Measurements from ENCODE around the gene CDC42EP2. TPM values are rescaled to one million over a fixed set of nuclear protein-coding genes. Genes with fewer than 3 reads are reported as not detected.
"Not testable (repeated sequence)": the region's sequence is repeated elsewhere in the genome, so short reads cannot be mapped to it uniquely, and the experiment has no call there.

CDC42EP2 gene
- total RNA-seq, 1 donor from 2014 or later = 0.92 TPM

DNA sequence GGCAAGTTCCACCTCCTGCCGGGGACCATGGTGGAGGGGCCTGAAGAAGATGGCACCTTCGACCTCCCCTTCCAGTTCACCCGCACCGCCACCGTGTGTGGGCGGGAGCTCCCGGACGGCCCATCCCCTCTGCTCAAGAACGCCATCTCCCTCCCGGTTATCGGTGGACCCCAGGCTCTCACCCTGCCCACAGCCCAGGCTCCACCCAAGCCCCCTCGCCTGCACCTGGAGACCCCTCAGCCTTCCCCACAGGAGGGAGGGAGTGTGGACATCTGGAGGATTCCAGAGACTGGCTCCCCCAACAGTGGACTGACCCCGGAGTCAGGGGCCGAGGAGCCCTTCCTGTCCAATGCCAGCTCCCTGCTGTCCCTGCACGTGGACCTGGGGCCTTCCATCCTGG is 6.4 kb downstream of the CDC42EP2 start:
- ATAC-seq = no peak

DNA sequence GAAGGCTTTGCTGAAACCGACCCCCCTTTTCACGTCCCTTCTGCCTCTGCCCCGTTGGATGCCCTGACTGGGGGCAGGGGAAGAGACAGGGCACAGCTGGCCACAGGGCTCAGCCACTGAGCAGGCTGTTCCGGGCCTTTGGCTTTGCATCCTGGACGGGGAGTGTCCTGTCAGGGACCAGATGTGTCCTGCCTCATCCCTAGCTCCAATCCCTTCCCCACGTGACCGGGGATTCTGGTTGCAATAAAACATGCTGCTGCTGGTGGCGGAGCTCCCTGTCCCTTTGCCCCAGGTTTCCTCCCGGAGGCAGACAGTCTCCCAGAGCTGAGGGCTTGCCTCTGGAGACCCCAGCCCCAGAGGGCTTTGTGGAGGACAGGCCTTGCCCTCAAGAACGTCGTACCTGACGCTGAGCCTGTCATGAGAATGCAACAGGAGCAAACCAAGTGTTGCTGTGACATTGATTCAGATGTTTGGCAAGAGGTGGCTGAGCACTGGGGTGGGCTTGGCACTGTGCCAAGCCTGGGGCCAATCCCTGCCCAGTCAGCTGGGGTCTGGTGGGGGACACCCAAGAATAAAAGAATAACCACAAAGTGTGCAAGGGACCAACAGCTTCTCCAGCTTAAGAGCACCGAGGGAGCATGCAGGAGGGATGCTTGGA is 7.3 kb downstream of the CDC42EP2 start:
- no peak for ATAC-seq

DNA sequence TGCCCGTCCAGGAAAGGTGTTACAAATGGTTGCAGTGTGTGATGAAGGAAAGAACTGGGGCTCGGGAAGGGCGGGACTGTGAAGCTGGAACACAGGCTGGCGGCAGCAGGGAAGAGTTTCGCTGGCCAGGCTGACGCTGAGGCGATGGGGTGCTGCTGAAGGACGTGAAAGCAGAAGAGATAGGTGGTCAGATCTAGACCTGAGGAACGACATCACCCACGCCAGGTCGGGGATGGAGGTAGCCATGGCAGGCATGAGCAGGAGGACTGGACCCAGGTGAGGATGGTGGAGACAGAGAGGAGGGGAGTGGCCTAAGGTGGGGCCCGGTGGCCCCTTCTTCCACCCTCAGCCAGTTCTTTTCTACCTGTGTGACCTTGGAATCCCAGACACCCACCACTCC is 9.1 kb downstream of the CDC42EP2 start:
- peak; percentile 10 for ATAC-seq

DNA sequence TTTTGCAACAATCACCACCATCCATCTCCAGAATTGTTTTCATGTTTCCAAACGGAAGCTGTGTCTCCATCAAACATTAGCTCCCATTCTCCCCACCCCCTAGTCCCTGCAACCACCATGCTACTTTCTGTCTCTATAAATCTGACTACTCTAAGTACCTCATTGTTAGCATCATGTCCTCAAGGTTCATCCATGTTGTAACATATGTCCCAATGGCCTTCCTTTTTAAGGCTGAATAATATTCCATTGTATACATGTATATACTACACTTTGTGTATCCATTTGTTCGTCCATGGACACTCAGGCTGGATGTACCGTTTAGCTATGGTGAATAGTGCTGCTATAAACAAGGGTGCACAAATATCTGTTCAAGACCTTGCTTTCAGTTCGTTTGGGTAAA is 10.8 kb downstream of the CDC42EP2 start:
- ATAC-seq = no peak

DNA sequence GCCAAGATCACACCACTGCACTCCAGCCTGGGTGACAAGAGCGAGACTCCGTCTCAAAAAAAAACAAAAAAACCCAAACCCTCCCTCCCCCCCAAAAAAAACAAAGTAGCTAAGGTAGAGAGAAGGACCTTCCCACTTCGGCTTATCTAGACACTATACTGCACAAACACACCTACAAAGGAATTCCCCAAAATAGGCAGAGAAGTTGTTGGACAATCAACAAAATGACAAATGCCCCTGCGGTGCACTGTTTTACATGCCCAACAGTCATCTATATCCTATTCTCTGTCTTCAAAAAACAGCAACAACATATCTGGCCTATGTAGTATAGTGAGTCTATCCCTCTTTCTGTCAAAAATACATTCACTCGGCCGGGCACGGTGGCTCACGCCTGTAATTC is 12.4 kb downstream of the CDC42EP2 start:
- no peak for ATAC-seq

DNA sequence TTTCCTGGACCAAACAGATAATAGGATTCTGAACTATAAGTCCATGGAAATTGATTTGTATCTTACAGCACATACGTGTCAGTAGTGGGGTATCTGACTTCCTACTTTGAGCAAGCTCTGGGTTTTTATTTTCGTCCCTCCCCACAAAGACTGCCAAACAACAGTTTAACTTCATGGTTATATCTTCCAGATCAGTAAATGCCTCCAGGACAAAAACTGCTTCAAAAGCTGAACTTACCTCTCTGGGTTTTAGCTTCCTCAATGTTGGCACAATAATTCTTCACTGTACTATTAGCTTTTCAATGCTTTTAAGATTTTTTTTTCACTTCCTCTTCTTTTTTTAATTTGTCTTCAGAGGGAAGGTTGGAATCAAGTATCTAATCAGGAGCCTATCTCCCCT is 14.8 kb downstream of the CDC42EP2 start:
- ATAC-seq = no peak

DNA sequence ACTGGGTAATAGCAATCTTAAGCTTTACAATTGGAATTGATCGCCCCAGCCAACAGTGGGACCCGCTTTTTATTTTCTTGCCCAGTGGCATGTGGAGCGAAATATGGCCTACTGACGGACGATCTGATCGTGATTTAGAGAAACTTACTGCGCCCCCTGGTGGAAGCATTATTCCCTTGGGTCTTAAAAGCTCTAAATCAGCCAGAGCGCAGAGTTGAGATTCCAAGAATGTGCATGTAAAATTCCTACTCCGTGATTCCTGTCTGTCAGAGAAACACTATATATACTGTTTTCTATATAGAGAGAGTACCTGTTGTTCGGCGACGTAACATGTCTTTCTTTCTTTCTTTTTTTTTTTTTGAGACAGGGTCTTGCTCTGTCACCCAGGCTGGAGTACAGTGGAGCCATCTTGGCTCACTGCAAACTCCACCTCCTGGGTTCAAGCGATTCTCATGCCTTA is 15.3 kb downstream of the CDC42EP2 start:
- peak; percentile 40 for ATAC-seq

DNA sequence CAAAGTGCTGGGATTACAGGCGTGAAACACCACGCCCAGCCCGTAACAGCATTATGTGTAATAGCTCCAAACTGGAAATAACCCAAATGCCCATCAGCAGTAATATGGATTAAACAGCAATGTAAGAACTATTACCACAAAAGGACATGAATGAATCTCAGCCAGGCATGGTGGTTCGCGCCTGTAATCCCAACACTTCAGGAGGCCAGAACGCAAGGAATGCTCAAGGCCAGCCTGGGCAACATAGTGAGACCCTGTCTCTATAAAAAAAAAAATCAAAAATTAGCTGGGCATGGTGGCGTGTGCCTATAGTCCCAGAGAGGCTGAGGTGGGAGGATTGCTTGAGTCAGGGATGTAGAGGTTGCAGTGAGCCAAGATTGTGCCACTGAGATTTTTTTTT is 15.9 kb downstream of the CDC42EP2 start:
- no peak for ATAC-seq

DNA sequence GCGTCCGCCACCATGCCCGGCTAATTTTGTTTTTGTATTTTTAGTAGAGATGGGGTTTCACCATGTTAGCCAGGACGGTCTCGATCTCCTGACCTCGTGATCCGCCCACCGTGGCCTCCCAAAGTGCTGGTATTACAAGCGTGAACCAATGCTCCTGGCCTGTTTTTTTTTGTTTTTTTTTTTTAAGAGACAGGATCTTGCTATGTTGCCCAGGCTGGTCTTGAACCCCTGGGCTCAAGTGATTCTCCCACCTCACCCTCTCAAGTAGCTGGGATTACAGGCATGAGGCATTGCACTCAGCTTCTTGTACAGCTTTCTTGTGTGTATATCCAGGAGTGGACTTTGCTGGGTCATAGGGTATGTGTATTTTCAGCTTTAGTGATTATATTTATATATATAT is 17.9 kb downstream of the CDC42EP2 start:
- ATAC-seq = not testable (repeated sequence)

DNA sequence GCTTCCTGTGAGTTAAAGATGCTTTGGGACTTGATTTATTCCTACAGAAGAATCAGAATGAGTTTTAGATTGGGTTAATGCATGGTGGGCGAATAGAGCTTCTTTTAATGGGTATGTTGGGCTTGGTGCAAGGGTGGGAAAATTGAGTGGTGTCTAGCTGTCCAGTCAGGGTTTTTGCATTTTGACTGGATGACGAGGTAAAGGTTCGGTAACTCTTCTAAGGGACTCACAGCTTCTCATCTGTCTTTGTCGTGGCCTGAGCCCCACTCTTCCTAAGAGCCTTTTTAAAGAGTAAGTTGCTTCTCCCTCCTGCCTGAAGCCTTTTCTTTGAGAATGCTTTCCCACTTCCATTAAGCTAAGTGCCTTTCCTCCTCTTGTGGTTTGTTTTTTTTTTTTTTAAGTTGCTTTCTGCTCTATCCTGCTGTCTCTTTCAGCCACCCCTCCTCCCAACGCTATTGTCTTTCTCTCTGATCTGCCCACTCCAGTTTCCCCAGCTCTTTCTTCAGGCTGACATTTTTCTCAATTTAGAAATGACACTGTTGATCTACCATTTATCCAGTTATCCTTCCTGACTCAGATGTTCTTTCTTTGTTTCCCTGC is 20.1 kb downstream of the CDC42EP2 start:
- ATAC-seq = no peak

DNA sequence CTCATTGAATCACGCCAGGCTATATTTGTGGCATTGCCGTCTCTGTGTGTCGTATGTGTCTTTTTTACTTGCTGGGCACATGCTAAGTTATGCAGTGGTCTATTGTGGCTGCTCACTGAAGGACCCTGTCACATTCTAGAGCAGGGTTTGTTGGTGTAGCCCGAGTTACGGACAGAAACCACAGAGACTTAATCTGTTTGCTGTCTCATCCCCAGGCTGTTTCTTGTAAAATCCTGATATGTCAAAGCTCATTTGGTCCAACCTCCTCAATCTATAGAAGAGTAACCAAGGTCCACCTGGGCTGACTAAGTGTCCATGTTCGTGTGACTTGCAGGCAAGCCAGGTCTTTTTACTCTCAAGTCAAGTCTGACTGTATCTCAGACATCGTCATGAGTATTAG is 24.0 kb downstream of the CDC42EP2 start:
- no peak for ATAC-seq

DNA sequence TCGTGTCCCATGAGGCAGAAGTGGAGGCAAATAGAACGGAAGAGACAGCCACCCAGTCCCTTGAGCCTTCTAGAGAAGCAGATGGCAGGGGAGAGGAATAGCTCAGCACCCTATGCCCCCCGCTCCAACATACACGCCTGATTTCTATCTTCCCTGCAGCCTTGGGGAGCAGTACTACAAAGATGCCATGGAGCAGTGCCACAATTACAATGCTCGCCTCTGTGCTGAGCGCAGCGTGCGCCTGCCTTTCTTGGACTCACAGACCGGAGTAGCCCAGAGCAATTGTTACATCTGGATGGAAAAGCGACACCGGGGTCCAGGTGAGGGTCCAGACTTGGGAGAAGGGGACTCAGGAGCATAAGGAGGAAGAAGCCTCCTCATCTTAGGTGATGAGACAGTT is 25.6 kb downstream of the CDC42EP2 start:
- ATAC-seq = no peak

DNA sequence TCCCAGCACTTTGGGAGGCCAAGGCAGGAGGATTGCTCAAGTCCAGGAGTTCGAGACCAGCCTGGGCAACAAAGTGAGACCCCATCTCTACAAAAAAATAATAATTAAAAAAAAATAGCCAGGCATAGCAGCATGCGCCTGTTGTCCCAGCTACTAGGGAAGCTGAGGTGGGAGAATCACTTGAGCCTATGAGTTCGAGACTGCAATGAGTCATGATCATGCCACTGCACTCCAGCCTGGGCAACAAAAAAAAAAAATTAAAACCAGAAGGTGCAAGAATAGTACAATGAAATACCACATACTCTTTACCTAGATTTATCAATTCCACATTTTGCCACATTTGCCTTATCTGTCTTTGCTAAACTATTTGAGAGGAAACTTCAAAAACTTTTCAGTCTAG is 27.2 kb downstream of the CDC42EP2 start:
- ATAC-seq = no peak

DNA sequence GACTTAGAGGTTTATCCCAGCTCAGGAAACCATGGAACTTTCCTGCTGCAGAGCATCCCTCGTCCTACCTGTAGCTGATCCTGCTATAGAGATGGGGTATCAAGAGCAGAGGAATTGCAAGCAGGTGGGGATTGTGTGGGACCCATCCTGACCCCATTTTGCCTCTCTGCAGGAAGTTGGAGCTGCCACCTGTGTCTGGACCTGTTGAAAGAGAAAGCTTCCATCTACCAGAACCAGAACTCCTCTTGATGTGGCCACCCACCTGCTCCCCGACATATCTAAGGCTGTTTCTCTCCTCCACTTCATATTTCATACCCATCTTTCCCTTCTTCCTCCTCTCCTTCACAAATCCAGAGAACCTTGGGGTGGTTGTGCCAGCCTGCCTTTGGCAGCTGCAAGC is 36.8 kb downstream of the CDC42EP2 start:
- ATAC-seq = no peak

DNA sequence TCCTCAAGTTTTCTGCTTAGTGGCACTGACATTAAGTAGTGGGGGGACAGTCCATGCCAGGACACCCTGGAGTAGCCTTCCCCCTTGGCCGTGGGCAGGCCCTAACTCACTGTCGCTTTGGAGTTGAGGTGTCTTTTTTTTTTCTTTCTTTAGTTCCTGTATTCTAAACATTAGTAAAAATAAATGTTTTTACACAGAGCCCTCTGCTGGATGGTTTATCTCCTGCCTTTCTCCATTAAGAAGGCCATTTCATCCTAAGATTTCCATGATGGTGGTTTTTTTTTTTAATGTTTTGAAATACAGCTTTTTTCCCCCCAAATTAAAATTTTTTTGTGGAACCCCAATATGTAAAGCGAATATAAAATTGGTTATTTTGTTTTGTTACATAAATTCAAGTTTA is 38.1 kb downstream of the CDC42EP2 start:
- ATAC-seq = no peak

DNA sequence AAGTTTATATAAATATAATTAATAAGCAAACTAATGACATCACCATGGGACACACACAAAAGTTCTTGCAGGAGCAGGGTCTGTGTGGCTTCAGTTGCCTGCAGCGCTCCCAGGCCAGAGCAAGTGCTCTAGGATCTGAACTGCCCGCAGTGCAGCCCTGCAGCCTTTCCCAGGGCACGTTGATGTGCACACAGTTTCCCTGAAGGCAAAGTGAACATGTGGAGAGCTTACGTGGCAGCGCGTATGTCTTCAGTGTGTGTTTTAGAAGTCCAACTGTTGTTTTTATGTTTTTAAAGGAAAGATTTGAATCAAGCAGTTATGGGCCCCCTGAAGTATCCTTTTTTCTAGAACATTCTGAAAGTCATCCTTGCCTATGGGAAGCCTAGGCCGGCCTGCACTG is 38.7 kb downstream of the CDC42EP2 start:
- no peak for ATAC-seq

DNA sequence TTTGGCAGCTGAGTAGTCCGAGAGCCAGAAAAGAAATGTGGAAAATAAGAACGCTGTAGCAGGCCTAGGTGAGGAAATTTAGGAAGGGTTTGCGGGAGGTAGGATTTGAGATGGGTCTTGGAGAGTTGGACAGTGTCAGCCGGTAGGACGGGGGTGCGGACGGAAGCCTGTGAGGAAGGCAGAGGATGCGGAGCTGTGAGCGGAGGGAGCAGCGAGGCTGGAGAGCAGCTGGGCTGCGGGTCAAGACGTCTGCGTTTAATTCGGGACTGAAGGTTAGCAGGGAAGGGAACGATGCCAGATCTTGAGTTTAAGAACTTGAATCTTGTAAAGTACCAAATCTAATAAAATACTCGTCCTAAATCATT is 39.2 kb downstream of the CDC42EP2 start:
- ATAC-seq = no peak

DNA sequence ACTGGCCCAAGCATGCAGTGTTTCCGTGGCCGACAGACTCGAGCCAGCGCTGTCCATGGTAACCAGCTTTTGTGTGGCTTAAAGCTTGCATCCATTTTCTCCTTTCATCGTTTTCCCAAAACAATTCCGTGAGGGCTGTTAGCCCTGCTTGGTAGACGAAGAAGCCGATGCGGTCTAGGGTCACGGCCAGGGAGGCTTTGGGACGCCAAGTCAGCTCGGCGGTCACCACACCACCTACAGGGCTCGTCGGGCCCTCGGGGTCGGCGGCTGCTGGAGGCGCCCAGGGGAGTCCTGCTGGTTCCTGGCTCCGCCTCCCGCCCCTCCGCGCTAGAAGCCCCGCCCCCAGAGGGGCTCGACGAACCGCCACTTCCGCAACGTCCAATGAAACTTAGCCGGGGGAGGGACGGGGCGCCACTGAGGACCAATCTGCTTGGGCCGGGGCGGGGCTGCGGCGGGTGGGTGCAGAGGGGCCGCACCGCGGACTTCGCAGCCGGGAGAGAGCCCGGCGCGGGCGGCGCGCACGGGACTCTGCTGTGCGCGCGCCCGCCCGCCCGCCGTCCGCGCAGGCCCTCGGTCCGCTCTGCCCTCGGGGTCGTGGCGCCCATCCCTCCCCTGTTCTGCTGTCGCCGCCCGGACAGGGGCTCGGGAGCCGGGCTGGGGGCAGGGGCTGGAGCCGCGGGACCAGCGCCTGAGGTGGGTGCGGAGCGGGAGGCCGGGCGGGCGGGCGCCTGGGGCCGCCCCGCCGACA is 39.8 kb downstream of the CDC42EP2 start, which contains the start of gene TIGD3:
TSS of gene TIGD3 (plus strand) at position 487 of the 748 bp plus-strand sequence. CDS start 1,058 bp downstream, outside the sequence.
- peak; percentile 92 for ATAC-seq

DNA sequence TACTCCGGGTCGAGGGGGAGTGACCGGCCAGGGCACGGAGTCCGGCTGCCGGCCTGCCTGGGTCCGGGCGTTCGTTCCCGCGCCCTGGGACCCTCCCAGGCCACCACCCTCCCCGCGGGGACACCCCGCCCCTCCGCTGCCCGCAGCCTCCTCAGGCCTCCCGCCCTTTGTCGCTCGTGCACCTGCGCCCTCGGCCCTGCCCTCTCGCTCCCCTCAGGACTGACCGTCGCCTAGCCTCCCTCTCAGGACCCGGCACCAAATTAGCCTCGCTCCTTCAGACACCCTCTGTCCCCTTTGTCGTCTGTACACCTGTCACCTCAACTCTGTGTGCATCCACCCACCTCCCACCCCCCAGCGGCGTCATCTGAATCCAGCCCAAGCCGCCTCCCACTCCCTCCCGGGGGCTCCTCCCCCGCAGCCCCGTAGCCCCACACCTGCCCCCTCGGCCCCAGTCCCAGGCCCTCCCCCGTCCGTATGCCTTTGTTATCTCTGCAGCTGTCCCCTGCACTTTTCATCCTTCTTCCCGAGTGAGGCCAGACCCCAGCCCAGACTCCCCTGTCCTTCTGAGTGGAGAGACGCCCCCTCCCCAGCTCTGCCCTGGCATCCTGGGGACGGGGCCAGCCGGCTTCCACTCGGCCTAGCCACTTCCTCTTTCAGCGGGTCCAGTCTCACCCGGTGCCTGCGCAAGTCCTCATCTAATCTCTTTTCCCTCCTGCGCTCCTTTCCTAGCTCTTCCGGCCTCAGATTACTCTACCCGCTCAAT is 40.5 kb downstream of the CDC42EP2 start:
- ATAC-seq = peak; percentile 16

DNA sequence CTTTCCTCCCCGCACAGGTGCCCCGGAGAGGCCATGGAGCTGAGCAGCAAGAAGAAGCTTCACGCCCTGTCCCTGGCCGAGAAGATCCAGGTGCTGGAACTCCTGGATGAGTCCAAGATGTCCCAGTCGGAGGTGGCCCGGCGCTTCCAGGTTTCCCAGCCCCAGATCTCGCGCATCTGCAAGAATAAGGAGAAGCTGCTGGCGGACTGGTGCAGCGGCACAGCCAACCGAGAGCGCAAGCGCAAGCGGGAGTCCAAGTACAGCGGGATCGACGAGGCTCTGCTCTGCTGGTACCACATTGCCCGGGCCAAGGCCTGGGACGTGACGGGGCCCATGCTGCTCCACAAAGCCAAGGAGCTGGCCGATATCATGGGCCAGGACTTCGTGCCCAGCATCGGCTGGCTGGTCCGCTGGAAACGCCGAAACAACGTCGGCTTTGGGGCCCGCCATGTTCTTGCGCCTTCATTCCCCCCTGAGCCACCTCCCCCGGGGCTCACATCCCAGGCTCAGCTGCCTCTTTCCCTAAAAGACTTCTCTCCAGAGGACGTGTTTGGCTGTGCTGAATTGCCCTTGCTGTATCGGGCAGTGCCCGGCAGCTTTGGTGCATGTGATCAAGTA is 41.2 kb downstream of the CDC42EP2 start:
- peak; percentile 7 for ATAC-seq

DNA sequence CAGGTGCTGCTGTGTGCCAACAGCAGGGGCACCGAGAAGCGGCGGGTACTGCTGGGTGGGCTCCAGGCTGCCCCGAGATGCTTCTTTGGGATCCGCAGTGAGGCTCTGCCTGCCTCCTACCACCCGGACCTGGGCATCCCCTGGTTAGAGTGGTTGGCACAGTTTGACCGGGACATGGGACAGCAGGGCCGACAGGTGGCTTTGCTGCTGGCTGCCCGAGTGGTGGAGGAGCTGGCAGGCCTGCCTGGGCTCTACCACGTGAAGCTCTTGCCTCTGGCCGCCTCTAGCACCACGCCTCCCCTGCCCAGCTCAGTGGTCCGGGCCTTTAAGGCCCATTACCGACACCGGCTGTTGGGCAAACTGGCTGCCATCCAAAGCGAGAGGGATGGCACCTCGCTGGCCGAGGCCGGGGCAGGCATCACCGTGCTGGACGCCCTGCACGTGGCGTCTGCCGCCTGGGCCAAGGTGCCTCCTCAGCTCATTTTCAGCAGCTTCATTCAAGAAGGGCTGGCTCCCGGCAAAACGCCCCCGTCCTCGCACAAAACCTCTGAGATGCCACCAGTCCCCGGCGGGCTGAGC is 41.8 kb downstream of the CDC42EP2 start:
- no peak for ATAC-seq

DNA sequence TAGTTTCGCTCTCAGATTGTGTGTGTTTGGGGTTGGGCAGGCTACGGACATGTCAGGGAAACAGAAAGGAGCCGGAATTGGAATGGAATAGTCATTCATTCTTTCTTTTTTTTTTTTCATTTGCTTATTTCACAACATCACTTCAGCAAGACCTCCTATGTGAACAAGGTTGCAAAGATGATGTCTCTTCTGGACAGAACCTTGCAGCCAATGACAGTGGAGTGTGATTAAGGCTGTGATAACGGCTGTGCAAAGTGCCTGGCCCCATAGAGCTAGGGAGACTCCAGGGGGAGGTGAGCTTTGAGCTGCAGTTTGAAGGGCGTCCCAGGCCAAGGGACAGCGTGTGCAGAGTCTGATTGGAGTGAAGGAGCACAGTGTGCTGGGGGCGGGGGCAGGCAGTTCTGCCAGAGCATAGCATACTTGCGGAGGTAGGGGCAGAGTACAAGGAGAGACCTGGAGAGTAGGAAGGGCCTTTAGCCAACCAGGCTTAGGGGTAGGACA is 43.2 kb downstream of the CDC42EP2 start:
- ATAC-seq = no peak
